B cell (primary cell): Measurements from ENCODE around the gene PRLH. TPM values are rescaled to one million over a fixed set of nuclear protein-coding genes. Genes with fewer than 3 reads are reported as not detected.

ENCODE experiments used
- ATAC-seq: fragments of 200-7000 bp; cut with Tn5 transposase; one replicate; pipeline ENCODE4 v1.10.0; 2021; ENCODE audit warnings: low read depth, mild to moderate bottlenecking, moderate number of reproducible peaks, moderate library complexity
- CTCF ChIA-PET: fragments of 350-600 bp; sonication (Branson Sonifier 250); formaldehyde crosslinking; loops from one replicate; lab custom pipeline; 2021; ENCODE audit warnings: antibody characterized with exemption, inconsistent platforms; lab: Charles Lee
- POLR2A ChIA-PET: fragments of 350-600 bp; sonication (Branson Sonifier 250); formaldehyde crosslinking; loops from one replicate; lab custom pipeline; 2021; ENCODE audit warnings: antibody characterized with exemption; lab: Charles Lee
- DNase-seq: peaks from one replicate; pipeline ENCODE4 v3.0.0; 2013
- H2AFZ ChIP-seq: 2 replicates; pipeline ENCODE4 v1.6.1; 2012; ENCODE audit warnings: mild to moderate bottlenecking, low read depth, low read length; ENCODE audit not compliant: insufficient read depth, poor library complexity, severe bottlenecking
- H3K27ac ChIP-seq, 2 donors: 1 replicate in 1 of 2; 2 replicates in 1 of 2; pipeline ENCODE4 v1.5.1; 2012 to 2013; ENCODE audit warnings: low read length in 2 of 2, mild to moderate bottlenecking in 2 of 2, moderate library complexity in 1 of 2
- H3K27me3 ChIP-seq, 4 experiments: fragments of 200-600 bp in 1 of 4; sonication (generic) in 1 of 4; replicated peaks in 1 of 4; 1 replicate in 2 of 4; 2 replicates in 2 of 4; pipeline versions ENCODE4 v1.6.1 to v1.7.0; 2013 to 2016; ENCODE audit warnings: low read length in 3 of 4, mild to moderate bottlenecking in 2 of 4, mixed read lengths in 1 of 4, moderate library complexity in 1 of 4; ENCODE audit not compliant: insufficient read depth in 4 of 4, control insufficient read depth in 3 of 4; ENCODE audit errors: control extremely low read depth in 1 of 4
- H3K36me3 ChIP-seq, 2 experiments: replicated peaks in 1 of 2; 1 replicate in 1 of 2; 2 replicates in 1 of 2; pipeline versions ENCODE4 v1.6.1 to v1.7.1; 2013; ENCODE audit warnings: low read length in 1 of 2; ENCODE audit not compliant: insufficient read depth in 2 of 2, control insufficient read depth in 1 of 2; ENCODE audit errors: control extremely low read depth in 1 of 2, extremely low read depth in 1 of 2
- H3K4me1 ChIP-seq, 2 donors: fragments of 200-600 bp in 1 of 2; sonication (generic) in 1 of 2; 1 replicate in 1 of 2; 2 replicates in 1 of 2; pipeline versions ENCODE4 v1.5.1 to v1.6.1; 2013 to 2017; ENCODE audit warnings: low read length in 2 of 2; ENCODE audit not compliant: control insufficient read depth in 2 of 2, insufficient read depth in 2 of 2
- H3K4me2 ChIP-seq: replicated peaks from 2 replicates; pipeline ENCODE3; 2012; ENCODE audit warnings: mild to moderate bottlenecking, low read depth, low read length; ENCODE audit not compliant: poor library complexity, severe bottlenecking
- H3K4me3 ChIP-seq, 5 experiments: fragments of 200-600 bp in 1 of 5; sonication (generic) in 1 of 5; 1 replicate in 3 of 5; 2 replicates in 2 of 5; pipeline versions ENCODE4 v1.5.1 to v1.7.0; 2011 to 2016; ENCODE audit warnings: low read length in 4 of 5, mild to moderate bottlenecking in 4 of 5, low read depth in 2 of 5, control low read depth in 1 of 5, moderate library complexity in 1 of 5; ENCODE audit not compliant: insufficient read depth in 1 of 5; ENCODE audit errors: control extremely low read depth in 1 of 5, extremely low read depth in 1 of 5
- H3K79me2 ChIP-seq: fragments of 200-600 bp; sonication (generic); one replicate; pipeline ENCODE4 v1.6.0; 2016; ENCODE audit warnings: low read length; ENCODE audit not compliant: control insufficient read depth, insufficient read depth
- H3K9ac ChIP-seq: fragments of 200-600 bp; sonication (generic); 2 replicates; pipeline ENCODE4 v1.6.1; 2017; ENCODE audit warnings: mild to moderate bottlenecking, low read length, moderate library complexity
- H3K9me3 ChIP-seq, 3 donors: one replicate each; pipeline versions ENCODE4 v1.6.1 to v1.7.1; 2013; ENCODE audit warnings: low read length in 2 of 3; ENCODE audit not compliant: control insufficient read depth in 2 of 3, insufficient read depth in 1 of 3; ENCODE audit errors: control extremely low read depth in 1 of 3
- H4K20me1 ChIP-seq: 2 replicates; pipeline ENCODE4 v1.6.0; 2012; ENCODE audit warnings: mild to moderate bottlenecking, low read length; ENCODE audit not compliant: insufficient read depth, control insufficient read depth, poor library complexity, severe bottlenecking
- H3K27ac Mint-ChIP-seq: one replicate; pipeline ENCODE4 v1.8.0; 2021; ENCODE audit warnings: mixed read lengths
- H3K27me3 Mint-ChIP-seq: one replicate; pipeline ENCODE4 v1.8.0; 2021; ENCODE audit warnings: mixed read lengths
- H3K4me1 Mint-ChIP-seq: one replicate; pipeline ENCODE4 v1.8.0; 2021; ENCODE audit warnings: mixed read lengths
- H3K4me3 Mint-ChIP-seq: one replicate; pipeline ENCODE4 v1.8.0; 2021; ENCODE audit warnings: mixed read lengths
- H3K9me3 Mint-ChIP-seq: one replicate; pipeline ENCODE4 v1.8.0; 2022; ENCODE audit warnings: mixed read lengths; ENCODE audit not compliant: insufficient read depth
- EZH2 ChIP-seq: IDR thresholded peaks from 2 replicates; pipeline ENCODE4 v1.6.1; 2012; ENCODE audit warnings: borderline replicate concordance, low read depth, mild to moderate bottlenecking, moderate library complexity, low read length; ENCODE audit not compliant: insufficient read depth, poor library complexity, severe bottlenecking
- WGBS: methylation state at CpG from one replicate; pipeline ENCODE4 v1.1.5; 2013; ENCODE audit warnings: missing lambda C conversion rate; ENCODE audit not compliant: insufficient coverage; 5-methylcytosine and 5-hydroxymethylcytosine counted together
- intact Hi-C: fragments of 100-400 bp; cut with micrococcal nuclease; formaldehyde crosslinking; loops from one replicate; pipeline ENCODE4 v1.10.0; 2022
- polyA plus RNA-seq: library from polyadenylated mRNA; depleted of rRNA; stranded (reverse); fragments of >200 nt; gene quantifications from 2 replicates; pipeline ENCODE4 v1.2.3, GENCODE V29; 2012
- total RNA-seq, 2 donors: library from RNA; stranded (reverse); fragments of 120-200 nt in 1 of 2; gene quantifications; 1 replicate in 1 of 2; 2 replicates in 1 of 2; pipeline versions ENCODE4 v1.2.3 to v1.2.4, GENCODE V29; 2013 to 2022
- TF ChIP-seq, protein P1 (sequence below): fragments of 200-600 bp; IDR thresholded peaks from one replicate; pipeline ENCODE4 v1.8.0; 2022; ENCODE audit warnings: antibody characterized with exemption, mild to moderate bottlenecking

Gene PRLH
- total and polyA plus RNA-seq, 2 donors (not counting 1 experiment from before 2014, with no cell fraction given): not detected

DNA sequence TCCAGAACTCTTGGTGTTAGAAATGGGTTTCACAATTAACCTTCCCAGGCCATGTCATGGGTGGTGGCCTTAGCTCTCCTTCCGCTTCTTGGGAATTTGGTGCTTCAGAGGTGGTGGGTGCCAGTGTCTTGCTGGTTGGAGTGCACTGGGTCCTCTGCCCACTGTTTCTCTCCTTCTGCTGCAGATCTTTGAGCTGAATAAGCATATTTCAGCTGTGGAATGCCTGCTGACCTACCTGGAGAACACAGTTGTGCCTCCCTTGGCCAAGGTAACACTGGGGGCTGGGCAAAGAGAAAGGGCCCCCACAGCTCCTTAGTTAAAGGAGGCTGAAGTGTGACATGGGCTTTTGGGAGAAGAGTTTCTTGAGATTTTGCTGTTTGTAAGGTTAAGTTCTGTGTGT lies 32.0 kb upstream of the PRLH start:
- POLR2A ChIA-PET: no interaction called here
- intact Hi-C loops: no loop called here
- Mint-ChIP-seq H3K27ac (no peak overlapping the region), H3K4me3 (no peak overlapping the region), H3K9me3 (no peaks in the 10 kb centered on the region), H3K27me3 (peaks cover 11% of the 10 kb centered on the region), H3K4me1 (peaks cover 4% of the 10 kb centered on the region)
- ATAC-seq: no peak
- 100% methylated on average over 1 of the region's 1 CpG for WGBS
- CTCF ChIA-PET: interaction anchor here (0.7 kb wide), 1 partner anchor 37 kb away, joined by 3 read pairs; no protein-coding TSS in a partner anchor
- H3K4me3 ChIP-seq: no peak overlapping the region
- no peak overlapping the region for H3K27ac ChIP-seq
- TF ChIP-seq, protein P1, sequence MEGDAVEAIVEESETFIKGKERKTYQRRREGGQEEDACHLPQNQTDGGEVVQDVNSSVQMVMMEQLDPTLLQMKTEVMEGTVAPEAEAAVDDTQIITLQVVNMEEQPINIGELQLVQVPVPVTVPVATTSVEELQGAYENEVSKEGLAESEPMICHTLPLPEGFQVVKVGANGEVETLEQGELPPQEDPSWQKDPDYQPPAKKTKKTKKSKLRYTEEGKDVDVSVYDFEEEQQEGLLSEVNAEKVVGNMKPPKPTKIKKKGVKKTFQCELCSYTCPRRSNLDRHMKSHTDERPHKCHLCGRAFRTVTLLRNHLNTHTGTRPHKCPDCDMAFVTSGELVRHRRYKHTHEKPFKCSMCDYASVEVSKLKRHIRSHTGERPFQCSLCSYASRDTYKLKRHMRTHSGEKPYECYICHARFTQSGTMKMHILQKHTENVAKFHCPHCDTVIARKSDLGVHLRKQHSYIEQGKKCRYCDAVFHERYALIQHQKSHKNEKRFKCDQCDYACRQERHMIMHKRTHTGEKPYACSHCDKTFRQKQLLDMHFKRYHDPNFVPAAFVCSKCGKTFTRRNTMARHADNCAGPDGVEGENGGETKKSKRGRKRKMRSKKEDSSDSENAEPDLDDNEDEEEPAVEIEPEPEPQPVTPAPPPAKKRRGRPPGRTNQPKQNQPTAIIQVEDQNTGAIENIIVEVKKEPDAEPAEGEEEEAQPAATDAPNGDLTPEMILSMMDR: no peak
- no peak for TF ChIP-seq EZH2
- no peak overlapping the region for H3K4me2 ChIP-seq
- no peaks in the 10 kb centered on the region for H3K9me3 ChIP-seq
- no peaks in the 10 kb centered on the region for H4K20me1 ChIP-seq
- no peak overlapping the region for H3K9ac ChIP-seq
- H3K4me1 ChIP-seq: peaks cover 0 to 7% of the 10 kb centered on the region in 2 donors
- H3K27me3 ChIP-seq: no peaks in the 10 kb centered on the region
- H3K79me2 ChIP-seq: no peaks in the 10 kb centered on the region
- H2AFZ ChIP-seq: no peak overlapping the region
- H3K36me3 ChIP-seq: no peaks in the 10 kb centered on the region
- DNase-seq: no peak

GRCh38 chr2:237535385-237536082 lies 30.8 kb upstream of the PRLH start:
- Mint-ChIP-seq H3K27me3 (peaks cover 15% of the 10 kb centered on the region), H3K9me3 (no peaks in the 10 kb centered on the region), H3K4me3 (no peak overlapping the region), H3K27ac (no peak overlapping the region), H3K4me1 (peaks cover 3% of the 10 kb centered on the region)
- Histone ChIP-seq H4K20me1 (no peaks in the 10 kb centered on the region), H3K4me3 (no peak overlapping the region), H3K36me3 (no peaks in the 10 kb centered on the region), H3K4me1 (no peaks in the 10 kb centered on the region), H3K79me2 (no peaks in the 10 kb centered on the region), H3K27ac (no peak overlapping the region), H3K9me3 (no peaks in the 10 kb centered on the region), H2AFZ (no peak overlapping the region), H3K9ac (no peak overlapping the region), H3K27me3 (peaks cover 0 to 2% (median 0%) of the 10 kb centered on the region in 4 experiments), H3K4me2 (no peak overlapping the region)
- TF ChIP-seq, protein P1: no peak
- POLR2A ChIA-PET: no interaction called here
- intact Hi-C loops: no loop called here
- WGBS: 100% methylated on average over 2 of the region's 8 CpGs
- DNase-seq: no peak
- CTCF ChIA-PET: interaction anchor here (1.8 kb wide), 1 partner anchor 37 kb away, joined by 4 read pairs; no protein-coding TSS in a partner anchor
- no peak for ATAC-seq
